IPS-NIHi7 (cell line): ENCODE results near the gene PLXNA4.

ENCODE experiments used
- DNase-seq: peaks from one replicate; pipeline ENCODE4 v3.0.0; 2012; ENCODE audit warnings: mixed read lengths; ENCODE audit errors: extremely low spot score

The PLXNA4 gene

DNA sequence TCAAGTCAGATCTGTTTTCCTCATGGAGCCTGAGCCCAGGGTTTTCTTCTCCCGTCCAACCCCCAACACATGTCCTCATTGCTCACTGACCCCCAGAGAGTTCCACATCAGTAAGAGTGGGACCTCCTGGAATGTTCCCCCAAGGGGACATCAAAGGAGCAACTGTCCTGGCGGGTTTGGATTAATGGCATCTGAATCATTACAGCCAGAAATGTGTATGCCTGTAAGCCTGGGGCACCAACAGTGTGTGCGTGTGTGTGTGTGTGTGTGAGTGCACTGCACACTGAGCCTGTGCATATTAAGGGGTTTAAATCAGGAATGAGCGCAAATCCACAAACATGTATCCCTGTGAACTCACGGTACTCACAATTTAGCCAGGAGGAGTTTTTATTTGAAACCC lies 222.3 kb downstream of the PLXNA4 start:
- no peak for DNase-seq

DNA sequence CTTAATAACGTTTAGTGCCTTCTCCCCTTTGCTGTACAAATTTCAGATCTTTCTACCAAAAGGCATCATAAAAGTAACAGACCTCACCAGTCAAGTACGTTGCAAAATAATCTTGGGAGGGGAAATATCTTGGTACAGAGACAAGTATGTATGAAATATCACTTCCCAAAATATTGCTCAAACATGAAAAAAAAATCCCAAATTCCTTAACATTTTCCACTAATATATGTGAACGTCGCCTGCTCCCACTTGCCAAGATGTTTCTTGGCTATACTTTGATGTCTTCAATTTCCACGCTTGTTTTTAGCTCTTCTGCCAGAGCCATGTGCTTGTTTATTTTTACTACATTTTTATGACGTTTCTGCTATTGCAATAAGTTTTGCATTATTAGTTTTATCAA lies 223.5 kb downstream of the PLXNA4 start:
- DNase-seq: no peak

DNA sequence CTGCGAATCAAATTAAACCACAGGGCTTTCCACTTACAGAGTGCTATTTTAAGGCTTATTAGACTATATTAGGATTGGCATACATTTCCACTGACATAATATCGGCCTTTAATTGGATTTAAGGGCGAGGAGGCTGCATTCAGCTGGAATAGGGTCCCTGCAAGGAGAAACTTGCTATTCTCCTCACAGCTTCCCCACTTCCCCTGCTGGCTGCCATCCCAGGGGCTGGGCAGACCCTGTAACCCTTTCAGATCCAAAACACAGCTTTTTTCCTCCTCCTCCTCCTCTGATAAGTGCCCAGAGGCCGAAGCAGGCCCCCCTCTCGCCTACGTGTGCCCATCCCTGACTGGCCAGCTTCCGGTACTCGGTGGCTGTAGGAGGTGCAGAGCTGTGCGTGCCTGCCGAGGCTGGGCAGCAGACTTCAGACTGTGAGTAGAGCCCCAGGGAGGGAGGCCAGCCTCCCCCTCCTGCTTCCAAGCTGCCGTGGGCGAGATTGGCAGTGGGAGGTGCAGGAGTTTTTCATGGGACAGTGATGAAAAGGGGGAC lies 224.2 kb downstream of the PLXNA4 start:
- DNase-seq: no peak

DNA sequence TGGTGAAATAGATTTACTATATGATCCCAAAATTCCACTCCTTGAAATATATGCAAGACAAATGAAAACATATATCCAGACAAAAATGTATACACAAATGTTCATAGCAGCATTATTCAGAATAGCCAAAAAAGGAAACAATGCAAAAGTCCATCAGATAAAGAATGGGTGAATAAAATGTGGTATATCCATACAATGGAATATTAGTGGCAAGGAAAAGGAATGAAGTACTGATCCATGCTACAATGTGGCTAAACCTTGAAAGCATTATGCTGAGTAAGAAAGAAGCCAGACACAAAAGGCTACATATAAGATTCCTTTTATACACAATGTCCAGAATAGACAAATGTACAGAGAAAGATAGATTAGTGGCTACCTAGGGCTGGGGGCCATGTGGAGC lies 225.5 kb downstream of the PLXNA4 start:
- no peak for DNase-seq

DNA sequence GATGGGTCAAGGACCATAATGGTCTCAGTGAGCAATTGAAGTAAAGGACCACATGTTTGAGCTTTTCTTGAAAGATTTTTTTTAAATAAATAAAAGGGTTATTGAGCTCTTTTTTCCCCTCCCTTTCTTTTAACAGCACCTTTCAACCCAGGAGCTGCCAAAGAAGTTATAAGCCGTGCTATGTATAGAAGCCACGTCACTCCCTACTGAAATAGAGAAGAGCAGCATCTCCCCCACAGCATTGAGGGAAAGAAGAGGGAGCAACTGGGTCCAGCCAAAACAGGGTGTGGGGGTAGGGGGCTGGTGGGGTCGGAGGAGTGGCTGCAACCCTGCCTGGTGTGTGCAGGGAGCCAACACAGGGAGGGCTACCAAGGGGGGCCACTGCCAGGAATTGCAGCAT lies 227.2 kb downstream of the PLXNA4 start:
- DNase-seq: no peak

DNA sequence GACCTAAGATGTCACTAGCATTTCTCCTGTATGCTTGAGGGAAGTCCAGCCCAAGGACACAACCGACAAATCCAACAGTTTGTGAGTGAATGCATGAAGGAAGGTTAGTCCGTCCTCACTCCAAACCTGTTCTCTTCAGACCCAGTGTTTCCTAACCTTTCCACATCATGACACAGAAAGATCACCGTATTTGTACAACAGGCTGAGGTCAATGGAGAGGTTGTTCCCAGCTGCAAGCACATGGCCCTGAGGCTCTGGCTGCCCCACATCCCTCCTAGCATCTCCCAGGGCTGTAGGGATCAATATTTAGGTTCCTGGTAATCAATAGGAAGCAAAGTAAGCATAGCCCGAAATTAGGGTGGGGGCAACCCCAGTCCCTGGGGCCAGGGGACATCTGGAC lies 227.9 kb downstream of the PLXNA4 start:
- no peak for DNase-seq

DNA sequence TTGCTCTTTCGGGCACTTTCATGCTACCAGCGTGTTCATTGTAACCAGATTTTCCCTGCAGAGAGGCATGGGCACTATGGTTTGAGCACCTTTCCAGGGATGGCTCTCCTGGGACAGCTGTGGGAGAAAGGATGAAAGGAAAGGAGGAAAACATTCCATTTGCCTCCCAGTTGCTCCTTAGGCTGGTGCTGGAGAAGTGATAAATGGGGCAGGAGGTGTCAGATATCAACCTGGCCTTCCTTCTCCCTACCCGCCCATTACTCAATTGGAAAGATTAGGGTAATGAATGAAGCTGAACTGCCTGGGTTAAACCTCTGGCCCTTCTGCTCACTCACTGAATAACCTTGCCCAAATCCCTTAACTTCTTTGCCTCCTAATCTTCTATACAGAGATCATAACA lies 228.4 kb downstream of the PLXNA4 start:
- peak; percentile 47 for DNase-seq

DNA sequence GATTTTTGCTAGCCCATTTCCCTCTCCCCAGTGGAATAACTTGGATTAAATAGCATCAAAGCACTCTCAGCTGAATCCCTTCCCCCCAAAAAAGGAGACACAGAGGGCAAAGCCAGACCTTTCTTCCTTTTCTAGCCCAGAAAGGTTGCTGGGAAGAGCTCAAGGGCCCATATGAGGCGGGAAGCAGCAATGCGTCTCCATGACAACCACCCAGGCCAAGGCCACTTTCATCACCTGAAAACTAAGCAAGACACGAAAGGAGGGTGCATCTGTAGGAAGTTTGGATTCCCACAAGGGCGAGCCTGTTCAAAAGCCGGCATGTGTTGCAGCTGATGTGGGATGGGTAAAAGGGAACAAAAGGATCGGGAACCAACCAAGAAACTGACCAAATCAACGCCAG lies 229.1 kb downstream of the PLXNA4 start:
- DNase-seq: peak; percentile 45

DNA sequence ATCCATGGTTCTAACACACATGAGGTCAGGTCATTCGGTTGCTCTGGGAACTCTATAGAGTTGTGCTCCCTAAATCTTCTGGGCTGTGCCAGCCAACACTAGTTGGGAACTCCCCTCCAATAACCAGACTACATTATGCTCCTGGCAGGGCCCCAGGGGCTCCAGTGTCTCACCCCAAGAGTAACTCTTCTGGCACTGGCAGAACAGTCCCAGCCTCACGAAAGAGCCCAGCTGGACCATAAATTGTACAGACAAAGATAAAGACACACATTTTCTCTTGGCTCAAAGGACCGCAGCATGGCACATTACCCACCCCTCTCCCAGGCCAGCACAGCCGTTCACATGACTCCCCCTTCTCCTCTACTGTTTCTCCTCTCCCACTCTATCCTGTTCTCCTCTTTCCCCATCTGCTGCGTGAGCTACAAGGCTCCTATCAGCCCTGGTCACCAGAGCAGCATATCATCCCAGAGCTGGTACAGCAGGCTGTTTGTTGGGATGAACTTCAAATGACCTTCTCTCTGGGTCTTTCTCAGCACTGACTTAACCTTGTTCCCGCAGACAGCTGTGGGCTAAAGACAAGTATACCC lies 230.6 kb downstream of the PLXNA4 start:
- no peak for DNase-seq

DNA sequence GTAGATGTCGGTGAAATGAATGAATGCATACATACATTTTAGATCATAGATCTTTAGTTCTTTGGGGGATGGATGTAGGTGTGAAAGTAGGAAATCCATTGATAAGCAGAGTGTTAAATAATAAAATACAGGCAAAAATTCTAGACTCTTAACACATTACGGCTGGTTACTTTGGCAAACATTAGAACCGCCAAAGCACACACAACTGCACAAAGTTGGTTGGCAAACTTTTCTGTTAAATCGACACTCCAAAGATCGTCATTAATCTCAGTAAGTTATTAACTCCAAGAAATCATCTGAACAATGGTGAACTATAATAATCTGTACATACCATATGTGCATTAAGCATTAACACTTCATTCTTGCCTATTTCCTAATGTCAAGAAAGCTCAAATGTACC lies 231.2 kb downstream of the PLXNA4 start:
- no peak for DNase-seq

DNA sequence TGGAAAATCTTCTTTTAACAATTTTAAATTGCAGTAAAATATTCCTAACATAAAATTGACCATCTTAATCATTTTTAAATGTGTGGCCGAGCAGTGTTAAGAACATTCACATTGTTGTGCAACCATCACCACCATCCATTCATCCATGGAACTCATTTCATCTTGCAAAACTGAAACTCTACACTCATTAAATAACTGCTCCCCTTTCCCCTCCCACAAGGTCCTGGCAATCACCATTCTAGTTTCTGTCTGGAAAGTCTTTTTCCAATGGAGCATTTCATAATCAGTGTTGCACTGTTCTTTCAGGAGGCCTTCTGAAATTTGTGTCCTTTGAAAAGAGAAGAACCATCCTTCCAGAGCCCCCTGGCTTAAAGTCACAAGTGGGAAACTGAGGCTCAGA lies 233.1 kb downstream of the PLXNA4 start:
- DNase-seq: no peak

DNA sequence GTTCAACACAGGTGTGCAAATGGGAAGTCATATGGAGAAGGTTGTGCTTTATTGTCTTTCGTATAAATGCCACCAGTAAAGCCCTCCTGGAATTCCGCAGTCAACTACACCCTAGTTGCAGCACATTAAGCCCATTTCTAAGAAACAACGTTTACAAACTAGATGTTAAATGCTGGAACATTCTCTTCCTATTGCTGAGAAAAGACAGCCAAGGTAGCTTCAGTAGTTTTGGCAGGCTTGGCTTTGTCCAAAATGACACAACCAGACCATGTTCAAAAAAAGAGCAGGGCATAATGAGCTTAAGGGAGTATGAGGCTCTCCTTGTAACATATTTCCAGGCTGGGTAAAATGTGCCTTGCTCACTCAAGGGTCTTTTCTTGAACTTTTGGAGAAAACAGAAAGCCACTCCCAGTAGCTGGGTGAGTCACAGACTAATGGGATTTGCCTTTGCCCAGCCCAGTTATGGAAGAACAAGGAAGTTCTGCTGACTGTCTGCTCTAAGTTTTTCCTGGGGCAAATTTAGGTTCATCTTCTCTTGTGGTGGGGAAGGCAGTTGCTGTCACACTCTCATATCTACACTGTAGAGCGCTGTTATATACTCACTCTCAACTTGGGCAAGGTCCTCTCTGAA lies 238.7 kb downstream of the PLXNA4 start:
- no peak for DNase-seq

DNA sequence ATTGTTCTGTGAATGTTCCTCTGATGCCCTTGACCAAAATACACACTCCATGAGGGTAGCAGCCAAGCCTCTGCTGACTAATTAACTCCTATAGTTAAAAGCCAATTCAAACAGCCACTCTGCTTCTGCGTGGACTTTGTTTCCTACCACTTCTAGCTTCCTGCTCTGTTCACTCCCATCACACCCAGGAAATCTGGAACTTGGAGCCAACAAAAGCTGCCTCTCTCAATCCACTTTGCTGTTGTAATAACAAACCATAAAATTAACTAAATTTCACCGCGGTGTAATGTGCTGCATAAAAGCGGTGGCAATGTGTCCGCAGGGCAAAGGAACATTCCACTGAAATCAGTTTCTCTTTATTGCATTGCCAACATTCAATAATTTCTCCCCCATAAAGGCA lies 239.5 kb downstream of the PLXNA4 start:
- DNase-seq: no peak

DNA sequence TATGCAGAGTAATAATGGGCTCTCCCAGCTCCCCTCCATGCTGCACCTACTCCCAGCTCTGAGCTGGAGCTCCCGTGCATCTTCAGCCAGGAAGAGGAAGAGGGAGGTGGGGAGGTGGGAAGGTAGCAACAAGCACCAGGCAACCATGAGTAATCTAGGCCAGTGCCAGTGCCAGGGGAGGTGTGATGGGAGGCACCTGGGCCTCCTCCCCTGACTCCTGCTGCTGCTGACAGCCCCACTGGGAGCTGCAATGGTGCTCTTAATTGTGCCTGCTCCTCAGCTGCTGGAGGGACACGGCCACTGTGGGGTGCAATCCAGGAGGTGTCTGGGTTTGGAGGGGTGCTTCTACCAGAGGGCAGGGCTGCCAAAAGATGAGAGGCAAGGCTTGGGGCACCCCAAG lies 243.0 kb downstream of the PLXNA4 start:
- DNase-seq: no peak

DNA sequence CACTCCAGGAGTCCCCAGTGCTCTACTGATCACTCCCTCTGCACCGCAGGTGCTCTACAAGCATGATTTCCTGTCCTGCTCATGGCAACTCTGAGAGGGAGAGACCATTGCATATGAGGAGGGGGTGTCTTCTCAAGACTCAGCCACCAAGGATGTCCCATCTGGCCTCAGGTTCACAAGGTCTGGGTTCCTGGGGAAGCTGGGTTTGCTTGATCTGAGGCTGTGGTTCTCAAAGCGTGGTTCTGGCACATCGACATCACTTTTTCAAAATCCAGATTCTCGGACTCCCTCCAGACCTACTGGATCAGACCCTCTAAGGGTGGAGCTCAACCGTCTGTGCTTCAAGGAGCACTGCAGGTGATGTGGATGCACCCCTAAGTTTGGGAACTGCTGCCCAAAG lies 247.5 kb downstream of the PLXNA4 start:
- no peak for DNase-seq

DNA sequence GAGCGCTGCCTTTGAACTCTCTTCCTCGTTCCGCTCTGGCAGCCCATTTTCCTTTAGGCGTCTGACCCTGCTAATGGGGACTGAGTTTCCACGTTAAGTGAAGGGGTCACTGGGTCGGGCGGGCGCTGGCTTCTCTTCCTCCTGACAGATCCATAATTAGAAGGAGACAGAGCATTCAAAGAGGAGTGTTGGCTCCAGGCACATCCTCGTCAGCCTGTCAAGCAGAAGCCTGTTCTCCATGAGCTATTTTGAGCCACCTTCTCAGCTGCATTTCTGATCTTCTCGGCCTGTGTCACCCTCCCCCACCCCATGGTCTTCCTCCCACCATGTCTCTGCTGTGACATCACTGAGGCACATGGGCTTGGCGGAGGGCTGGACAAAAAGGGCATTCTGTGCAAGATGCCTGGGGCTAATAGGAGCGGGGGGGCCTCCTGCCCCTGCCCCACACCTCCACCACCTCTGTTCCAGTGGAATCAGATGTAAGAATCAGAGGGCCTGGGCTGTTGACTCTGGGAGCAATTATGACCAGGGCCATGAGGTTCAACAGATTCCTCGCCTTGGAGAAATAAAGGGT lies 248.1 kb downstream of the PLXNA4 start:
- no peak for DNase-seq

DNA sequence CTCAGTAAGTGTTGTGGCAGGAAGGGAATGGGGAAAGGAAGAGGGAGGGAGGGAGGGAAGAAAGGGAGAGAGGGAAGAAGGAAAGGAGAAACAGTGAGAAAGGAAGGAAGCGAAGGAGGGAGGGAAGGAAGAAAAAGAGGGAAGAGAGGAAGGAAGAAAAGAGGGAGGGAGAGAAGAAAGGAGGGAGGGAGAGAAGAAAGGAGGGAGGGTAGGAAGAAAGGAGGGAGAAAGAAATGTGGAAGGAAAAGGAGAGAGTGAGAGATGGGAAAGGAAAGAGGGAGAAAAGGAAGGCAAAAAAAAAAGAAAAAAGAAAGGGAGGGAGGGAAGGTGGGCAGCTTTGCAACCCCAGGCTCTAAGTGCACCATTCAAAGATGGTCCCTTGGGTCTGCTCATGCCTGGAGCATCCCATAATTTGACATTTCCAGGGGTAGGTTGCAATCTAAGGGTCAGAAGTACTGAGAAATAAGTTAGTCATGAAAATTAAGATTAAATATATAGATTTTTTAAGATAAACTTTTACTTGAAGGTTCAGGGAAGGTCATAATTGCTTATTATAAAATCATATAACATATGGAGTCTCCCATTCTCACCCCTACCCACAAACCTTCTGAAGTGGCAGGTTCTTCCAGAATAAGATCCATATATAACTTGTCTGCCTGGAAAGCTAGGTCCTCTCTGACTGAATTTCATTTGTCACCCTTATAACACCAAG lies 249.2 kb downstream of the PLXNA4 start:
- no peak for DNase-seq

DNA sequence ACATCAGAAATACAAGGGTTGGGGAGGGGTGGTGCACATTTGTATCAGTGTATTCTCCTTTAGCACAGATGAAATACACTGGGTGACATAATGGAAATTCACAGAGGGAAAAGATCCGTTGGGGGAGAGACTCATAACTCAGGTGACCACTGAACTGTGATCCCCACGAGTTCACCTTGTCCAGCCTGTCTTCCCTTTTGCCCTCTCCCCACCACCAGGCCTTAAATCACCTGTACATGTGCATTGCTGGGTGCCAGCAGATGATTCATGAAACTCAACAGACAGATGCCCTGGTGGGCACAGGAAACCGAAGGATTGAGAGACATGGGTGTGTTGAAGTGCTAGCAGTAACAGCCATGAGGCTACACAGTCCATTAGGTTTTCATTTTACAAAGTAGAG lies 253.3 kb downstream of the PLXNA4 start:
- no peak for DNase-seq

DNA sequence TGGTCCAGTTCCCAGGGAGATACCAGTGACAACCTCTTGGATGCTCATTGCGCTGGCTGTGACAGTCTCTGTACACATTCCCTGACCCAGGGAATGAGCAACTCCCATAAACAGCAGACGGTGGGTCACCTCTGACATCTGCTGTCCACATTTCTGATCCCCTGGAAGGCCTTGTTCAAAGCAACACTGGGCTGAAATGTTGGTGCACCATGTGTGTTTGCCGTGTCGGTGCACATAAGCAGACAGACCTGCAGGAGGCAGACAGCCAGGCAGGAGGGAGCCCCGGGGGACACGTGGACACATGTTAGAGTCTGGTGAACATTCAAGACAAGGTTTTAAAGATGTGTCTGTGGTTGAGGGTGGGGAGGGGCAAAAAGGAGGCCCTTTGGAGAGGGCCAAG lies 254.9 kb downstream of the PLXNA4 start:
- DNase-seq: no peak

DNA sequence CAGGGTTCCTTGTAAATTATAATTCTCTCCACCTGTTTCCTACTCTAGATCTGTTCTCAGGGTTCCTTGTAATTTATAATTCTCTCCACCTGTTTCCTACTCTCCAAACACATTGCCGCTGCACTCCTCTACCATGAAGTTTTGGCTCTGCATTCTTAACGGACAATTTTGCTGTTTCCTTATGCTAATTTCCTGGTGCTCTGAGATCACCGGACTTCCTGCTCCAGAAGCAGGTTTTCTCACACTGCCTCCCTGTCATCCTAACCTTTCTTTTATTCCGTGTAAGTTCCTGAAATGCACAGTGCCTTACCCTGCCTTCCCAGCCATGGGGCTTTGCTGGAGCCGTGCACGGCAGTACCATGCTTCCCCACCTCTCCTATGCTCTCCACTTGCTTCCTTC lies 256.8 kb downstream of the PLXNA4 start:
- no peak for DNase-seq

DNA sequence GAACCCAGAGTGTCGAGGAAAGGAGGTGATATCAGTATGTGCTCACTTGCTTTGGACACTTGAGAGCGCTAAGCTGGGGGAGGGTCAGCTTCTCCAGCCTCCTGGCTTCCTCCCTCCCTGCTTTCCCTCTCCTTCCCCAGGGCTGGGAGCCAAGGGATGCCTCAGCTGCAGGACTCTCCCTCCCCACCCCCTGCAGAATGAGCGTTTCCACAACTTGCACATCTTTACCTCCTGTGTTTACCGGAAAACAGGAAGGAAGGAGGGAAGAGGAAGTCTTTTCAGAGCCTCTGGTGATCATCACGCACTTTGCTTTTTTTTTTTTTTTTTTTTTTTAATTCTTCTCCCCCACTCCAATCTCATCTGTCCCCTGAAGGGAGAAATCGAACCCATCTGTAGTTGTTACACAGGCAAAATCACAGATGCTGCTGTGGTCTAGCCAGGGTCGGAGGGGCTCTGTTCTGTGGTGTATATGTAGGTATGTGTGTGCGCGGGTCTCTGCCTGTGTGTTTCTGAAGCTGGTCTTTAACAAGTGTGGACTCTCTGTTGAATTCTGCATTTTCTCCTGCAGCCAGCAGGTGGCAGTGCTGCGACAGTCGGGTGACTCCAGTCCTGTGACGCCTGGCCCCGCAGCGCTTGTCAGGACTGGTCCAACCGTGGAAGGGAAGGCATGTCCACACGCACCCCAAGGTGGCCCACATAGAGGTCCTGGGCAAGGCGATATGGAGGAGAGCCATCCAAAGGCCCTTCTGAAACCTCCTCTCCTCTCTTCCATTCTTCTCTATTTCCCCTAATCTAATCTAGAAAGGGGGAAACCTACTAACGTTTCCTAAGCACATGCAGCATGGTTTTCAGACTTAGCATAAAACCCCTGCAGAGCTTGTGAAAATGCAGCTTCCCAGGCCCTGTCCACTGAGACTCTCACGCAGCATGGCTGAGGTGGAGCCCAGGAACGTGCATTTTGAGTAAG lies 257.6 kb downstream of the PLXNA4 start:
- peak; percentile 94 for DNase-seq
